ENCODE results near the gene DZIP1. TPM values are rescaled to one million over a fixed set of nuclear protein-coding genes. Genes with fewer than 3 reads are reported as not detected.

The DZIP1 gene
- total RNA-seq, 1 experiment from 2014 or later, result 33.6 TPM

DNA sequence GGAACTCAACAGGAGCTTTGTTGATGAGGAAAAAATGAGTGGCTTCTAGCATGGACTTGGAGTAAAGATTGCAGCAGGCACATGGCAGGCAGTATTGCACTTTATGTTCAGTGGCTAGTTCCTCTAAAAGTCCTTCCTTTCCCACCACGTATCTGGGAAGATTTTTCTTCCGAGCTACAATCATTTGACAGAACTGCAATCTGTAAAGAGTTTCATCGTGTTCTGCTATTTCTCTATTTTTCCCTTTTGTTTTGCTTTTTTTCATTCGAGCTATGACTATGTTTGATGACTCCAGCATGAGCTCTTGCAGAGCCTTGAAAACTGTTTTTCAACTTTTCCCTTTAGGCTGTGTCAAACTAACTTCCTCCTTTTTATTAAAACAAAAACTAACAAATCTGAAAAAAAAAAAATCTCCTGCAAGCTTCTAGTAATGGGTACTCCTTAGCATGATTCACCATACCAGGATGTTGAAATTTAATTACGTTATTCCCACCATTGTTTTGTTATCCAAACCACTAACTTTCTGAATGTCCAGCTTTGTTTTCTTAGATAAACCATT lies 79.7 kb downstream of the DZIP1 start:
- no peak overlapping the region for H2AFZ ChIP-seq (ENCODE audit: low read length)

More for the DNA sequence above, 79.7 kb downstream of the DZIP1 start:
- H3K4me3 Mint-ChIP-seq, result no peak overlapping the region
- Histone ChIP-seq H3K23me2 (ENCODE audit: insufficient read length, low read depth, low read length, poor library complexity, severe bottlenecking) (no peaks in the 10 kb centered on the region), H4K5ac (ENCODE audit: insufficient read length, low read depth, low read length) (no peak overlapping the region), H2AK5ac (ENCODE audit: insufficient read length, low read length) (no peak overlapping the region), H4K8ac (replicated peaks; ENCODE audit: insufficient read length, low read depth, low read length) (no peak overlapping the region), H2BK120ac (ENCODE audit: low read depth, low read length, poor library complexity, severe bottlenecking) (no peak overlapping the region), H2BK20ac (ENCODE audit: low read depth, low read length, poor library complexity, severe bottlenecking) (no peak overlapping the region), H3T11ph (ENCODE audit: low read length) (no peak overlapping the region), H3K27me3 (ENCODE audit: insufficient read depth, low read length) (no peaks in the 10 kb centered on the region), H3K14ac (ENCODE audit: insufficient read depth, low read length) (no peak overlapping the region), H3K23ac (ENCODE audit: insufficient read length, low read depth, low read length) (no peak overlapping the region), H2BK15ac (ENCODE audit: low read depth, low read length) (no peak overlapping the region), H4K91ac (ENCODE audit: insufficient read length, low read depth, low read length) (no peak overlapping the region), H3K9ac (ENCODE audit: extremely low read depth, insufficient read length, low read length) (no peak overlapping the region), H3K27ac (ENCODE audit: insufficient read length, low read depth, low read length) (no peak overlapping the region), H3K79me1 (ENCODE audit: insufficient read depth, low read depth, low read length, poor library complexity, severe bottlenecking) (no peaks in the 10 kb centered on the region), H3K9me3 (ENCODE audit: control insufficient read depth, low read depth, low read length) (no peaks in the 10 kb centered on the region), H2BK12ac (ENCODE audit: insufficient read length, low read depth, low read length) (no peak overlapping the region), H2BK5ac (ENCODE audit: insufficient read length, low read length) (no peak overlapping the region), H3K56ac (ENCODE audit: insufficient read length, low read depth, low read length) (no peak overlapping the region), H3K18ac (ENCODE audit: insufficient read length, low read depth, low read length) (no peak overlapping the region), H3K79me2 (ENCODE audit: insufficient read depth, low read length) (no peaks in the 10 kb centered on the region), H3K4ac (ENCODE audit: low read depth, low read length) (no peak overlapping the region), H3K4me2 (ENCODE audit: insufficient read depth, insufficient read length, low read length) (no peak overlapping the region), H4K20me1 (ENCODE audit: control insufficient read depth, insufficient read depth, insufficient read length) (no peaks in the 10 kb centered on the region), H3K4me1 (ENCODE audit: insufficient read depth, low read length) (no peaks in the 10 kb centered on the region)
- no peak for DNase-seq
- H3K9me3 Mint-ChIP-seq, result no peaks in the 10 kb centered on the region; a peak in 1 of 5 replicates
- TF ChIP-seq, protein P1, sequence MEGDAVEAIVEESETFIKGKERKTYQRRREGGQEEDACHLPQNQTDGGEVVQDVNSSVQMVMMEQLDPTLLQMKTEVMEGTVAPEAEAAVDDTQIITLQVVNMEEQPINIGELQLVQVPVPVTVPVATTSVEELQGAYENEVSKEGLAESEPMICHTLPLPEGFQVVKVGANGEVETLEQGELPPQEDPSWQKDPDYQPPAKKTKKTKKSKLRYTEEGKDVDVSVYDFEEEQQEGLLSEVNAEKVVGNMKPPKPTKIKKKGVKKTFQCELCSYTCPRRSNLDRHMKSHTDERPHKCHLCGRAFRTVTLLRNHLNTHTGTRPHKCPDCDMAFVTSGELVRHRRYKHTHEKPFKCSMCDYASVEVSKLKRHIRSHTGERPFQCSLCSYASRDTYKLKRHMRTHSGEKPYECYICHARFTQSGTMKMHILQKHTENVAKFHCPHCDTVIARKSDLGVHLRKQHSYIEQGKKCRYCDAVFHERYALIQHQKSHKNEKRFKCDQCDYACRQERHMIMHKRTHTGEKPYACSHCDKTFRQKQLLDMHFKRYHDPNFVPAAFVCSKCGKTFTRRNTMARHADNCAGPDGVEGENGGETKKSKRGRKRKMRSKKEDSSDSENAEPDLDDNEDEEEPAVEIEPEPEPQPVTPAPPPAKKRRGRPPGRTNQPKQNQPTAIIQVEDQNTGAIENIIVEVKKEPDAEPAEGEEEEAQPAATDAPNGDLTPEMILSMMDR (conservative IDR thresholded peaks at IDR 0.05), result no peak
- H3K27ac Mint-ChIP-seq, result no peak overlapping the region
- WGBS (ENCODE audit: extremely low coverage, insufficient read length, low lambda C conversion rate), result no CpG with 5 or more reads among the region's 5 CpGs
- H3K36me3 Mint-ChIP-seq (ENCODE audit: insufficient read depth in 1 of 3, low read depth in 3 of 3), result peaks cover 9 to 21% (median 18%) of the 10 kb centered on the region in 3 experiments; a peak in 5 of 7 replicates
- H3K27me3 Mint-ChIP-seq (ENCODE audit: low read depth), result no peaks in the 10 kb centered on the region
- no peaks in the 10 kb centered on the region for H3K4me1 Mint-ChIP-seq
